Measurements from ENCODE around the gene ZSWIM7. TPM values are rescaled to one million over a fixed set of nuclear protein-coding genes. Genes with fewer than 3 reads are reported as not detected.

The ZSWIM7 gene
- total and polyA plus RNA-seq, 2 of the 4 experiments (the other 2 are of a cell fraction) = 6.8 to 12.1 TPM

GRCh38 chr17:16033729-16034349 is 34.3 kb upstream of the ZSWIM7 start:
- H4K91ac ChIP-seq (ENCODE audit: insufficient read depth, low read depth, low read length) = no peak overlapping the region
- H3K79me1 ChIP-seq (ENCODE audit: low read depth in 1 of 2, low read length in 2 of 2) = peaks cover 15 to 62% of the 10 kb centered on the region in 2 experiments
- no peak overlapping the region for H3K4ac ChIP-seq (ENCODE audit: low read depth, low read length)
- no peak overlapping the region for H4K8ac ChIP-seq (ENCODE audit: low read depth in 2 of 2, low read length in 2 of 2)
- no peak overlapping the region for H3K4me3 ChIP-seq (ENCODE audit: insufficient read depth, low read depth, low read length)
- no peak overlapping the region for H3K4me2 ChIP-seq (ENCODE audit: low read depth, low read length)
- no peak overlapping the region for H3K27ac ChIP-seq (ENCODE audit: insufficient read depth, low read length)
- BruUV-seq (replicated peaks) = no TSS peak
- no peak overlapping the region for H2BK20ac ChIP-seq (ENCODE audit: low read depth, low read length)
- no peak overlapping the region for H4K5ac ChIP-seq (ENCODE audit: low read depth, low read length)
- intact Hi-C loops (cut with micrococcal nuclease) = no loop called here
- H2AK9ac ChIP-seq (replicated peaks; ENCODE audit: low read depth, low read length, poor library complexity) = no peak overlapping the region
- no peak overlapping the region for H2BK15ac ChIP-seq (ENCODE audit: low read depth, low read length)
- dilution Hi-C loops (cut with HindIII; ENCODE audit: low sequenced_read_pairs, unreplicated experiment) = no loop called here
- no peak overlapping the region for H3K14ac ChIP-seq (replicated peaks; ENCODE audit: low read depth, low read length)
- H3K9me3 ChIP-seq (ENCODE audit: control insufficient read depth, insufficient read depth, low read length) = peaks cover 2% of the 10 kb centered on the region
- H3K9me1 ChIP-seq (ENCODE audit: insufficient read depth, low read length) = no peaks in the 10 kb centered on the region
- H3K9ac ChIP-seq (ENCODE audit: low read depth, low read length) = no peak overlapping the region
- H3K18ac ChIP-seq (ENCODE audit: low read depth, low read length) = no peak overlapping the region
- H3K27me3 ChIP-seq (ENCODE audit: control insufficient read depth, insufficient read depth, low read length) = no peaks in the 10 kb centered on the region
- H3K23ac ChIP-seq (ENCODE audit: low read depth, low read length) = no peak overlapping the region
- TF ChIP-seq RAD21 (IDR thresholded peaks at IDR 0.05; ENCODE audit: low read length) (no peak), USF2 (IDR thresholded peaks at IDR 0.05; ENCODE audit: low read depth, low read length) (no peak), POLR2A (IDR thresholded peaks at IDR 0.05; ENCODE audit: low read depth, low read length) (no peak), NFE2L2 (IDR thresholded peaks at IDR 0.05; ENCODE audit: low read depth, low read length) (no peak), MXI1 (IDR thresholded peaks at IDR 0.05; ENCODE audit: borderline replicate concordance, low read depth, low read length) (no peak), FOS (IDR thresholded peaks at IDR 0.05; ENCODE audit: low read depth, low read length) (no peak), CTCF (conservative IDR thresholded peaks at IDR 0.05; ENCODE audit: low read depth, low read length) (no peak)
- no peak for DNase-seq
- 100% methylated on average over 2 of the region's 7 CpGs; no CpG with 5 or more reads in 1 of the 2 experiments for WGBS, 2 experiments (ENCODE audit: extremely low coverage in 2 of 2, insufficient read length in 1 of 2)
- no peak overlapping the region for H2BK120ac ChIP-seq (ENCODE audit: low read depth, low read length)
- in situ Hi-C loops (cut with MboI; ENCODE audit: low sequenced_read_pairs) = no loop called here
- no peak overlapping the region for H2AK5ac ChIP-seq (ENCODE audit: low read depth, low read length)
- H2BK5ac ChIP-seq (ENCODE audit: low read depth, low read length, poor library complexity, severe bottlenecking) = no peak overlapping the region
- ATAC-seq (ENCODE audit: low read depth) = no peak
- CTCF ChIA-PET = no interaction called here
- no peak overlapping the region for H3K56ac ChIP-seq (ENCODE audit: extremely low read depth, insufficient read depth, low read length)
- no peak overlapping the region for H2AFZ ChIP-seq (replicated peaks; ENCODE audit: low read length, poor library complexity)
- POLR2A ChIA-PET (ENCODE audit: unreplicated experiment) = no interaction called here
- peaks cover 50% of the 10 kb centered on the region for H3K36me3 ChIP-seq (ENCODE audit: control insufficient read depth, insufficient read depth, low read length)
- no peaks in the 10 kb centered on the region for H3K4me1 ChIP-seq (ENCODE audit: control insufficient read depth, insufficient read depth, low read length)
- no peaks in the 10 kb centered on the region for H4K20me1 ChIP-seq (ENCODE audit: insufficient read depth, low read length)

All from IMR-90 (cell line).